Psoas muscle (tissue), 8 donors: ENCODE results near the gene SYK. TPM values are rescaled to one million over a fixed set of nuclear protein-coding genes. Genes with fewer than 3 reads are reported as not detected.
"Not testable (repeated sequence)": the region's sequence is repeated elsewhere in the genome, so short reads cannot be mapped to it uniquely, and the experiment has no call there.

Source experiments
- ATAC-seq, 4 donors: fragments of 200-7000 bp; cut with Tn5 transposase; one replicate each; pipeline ENCODE4 v1.9.1; 2020; ENCODE audit warnings: moderate library complexity in 3 of 4, mild to moderate bottlenecking in 2 of 4
- DNase-seq, 2 donors: peaks; one replicate each; pipeline ENCODE4 v3.0.0-alpha.2; 2020
- H3K27ac ChIP-seq: fragments of 200-600 bp; one replicate; pipeline ENCODE4 v1.8.0; 2022
- H3K27me3 ChIP-seq, 3 donors: fragments of 200-600 bp in 1 of 3; one replicate each; pipeline versions ENCODE4 v1.6.1 to v1.8.0; 2013 to 2022; ENCODE audit warnings: low read length in 2 of 3, mild to moderate bottlenecking in 2 of 3, moderate library complexity in 1 of 3; ENCODE audit not compliant: insufficient read depth in 3 of 3
- H3K36me3 ChIP-seq, 2 donors: fragments of 200-600 bp in 1 of 2; one replicate each; pipeline versions ENCODE4 v1.6.1 to v1.8.0; 2013 to 2022; ENCODE audit warnings: low read depth in 1 of 2, mild to moderate bottlenecking in 1 of 2, moderate library complexity in 1 of 2; ENCODE audit not compliant: insufficient read depth in 1 of 2
- H3K4me1 ChIP-seq: fragments of 200-600 bp; one replicate; pipeline ENCODE4 v1.8.0; 2022
- H3K4me3 ChIP-seq: fragments of 200-600 bp; one replicate; pipeline ENCODE4 v1.8.0; 2022; ENCODE audit warnings: mild to moderate bottlenecking
- H3K9me3 ChIP-seq: fragments of 200-600 bp; one replicate; pipeline ENCODE4 v1.8.0; 2022
- CTCF ChIP-seq: fragments of 200-600 bp; IDR thresholded peaks from one replicate; pipeline ENCODE4 v1.8.0; 2022; ENCODE audit warnings: antibody characterized with exemption
- WGBS, 3 donors: extraction: QIAGEN DNeasy Blood & Tissue Kit; methylation state at CpG; one replicate each; pipeline versions ENCODE4 v1.1.6 to v1.1.7; 2013; 5-methylcytosine and 5-hydroxymethylcytosine counted together
- intact Hi-C, 2 donors: fragments of 100-400 bp; cut with DNase I; formaldehyde crosslinking; loops; one replicate each; pipeline versions ENCODE4 v1.11.0 to v1.14.2; 2022
- long read RNA-seq, 2 donors: library from polyadenylated mRNA; unstranded; transcript quantifications; one replicate each; pipeline ENCODE4 v2.0.0, GENCODE V29; 2021
- polyA plus RNA-seq, 3 donors: library from polyadenylated mRNA; stranded (reverse); fragments of 200-250 nt; gene quantifications; one replicate each; pipeline ENCODE4 v1.2.3, GENCODE V29; 2013
- total RNA-seq, 4 donors: library from RNA; stranded (reverse); fragmentation: NEBNext Ultra II Directional in 2 of 4; extraction: Animal tissue kit (Norgen Biotek cat#: 25700) in 2 of 4; gene quantifications; one replicate each; pipeline versions ENCODE4 v1.2.1 to v1.2.4, GENCODE V29; 2021 to 2023
- donor health status: healthy with polysubstance abuse.
- donor health status: DM: no; HTN: no; CAD: no; lungs with moderate emphysema.
- donor health status: Bipolar disorder and iron deficiency.
- donor health status: healthy.
- donor health status: DM: yes; HTN: yes; CAD: no.
- donor health status: DM: no; HTN: no; CAD: no.
- donor health status: DM: no; HTN: no; CAD: no.
- donor health status: DM: yes; HTN: yes; CAD: no.

Gene SYK
- total RNA-seq = 1 to 10 TPM; 1.4 to 2.8 (median 2.1) TPM
- polyA plus RNA-seq = under 1 TPM; 0.40 to 0.52 (median 0.52) TPM
- long read RNA-seq, donor 1, full-length matches to known transcripts = 3 of 4 reads
- long read RNA-seq, donor 1, partial matches to known transcripts = 1 of 4 reads
- long read RNA-seq, donor 1, other reads (novel, unspliced or antisense) = 0 of 4 reads
- long read RNA-seq, donor 2, full-length matches to known transcripts = 1 of 4 reads
- long read RNA-seq, donor 2, partial matches to known transcripts = 1 of 4 reads
- long read RNA-seq, donor 2, other reads (novel, unspliced or antisense) = 2 of 4 reads

GRCh38 chr9:90801241-90801972 is at the start of gene SYK:
SYK (plus strand) TSS chr9:90801819; CDS start chr9:90843899, 42,080 bp downstream.
- WGBS, 3 donors = 3 to 4% (median 4%) methylated on average over 56 to 64 of the region's 64 CpGs
- no peak for TF ChIP-seq CTCF
- no peaks in the 10 kb centered on the region for H3K36me3 ChIP-seq
- DNase-seq (peak; percentile 63 to 77), ATAC-seq (peak in 3 of 4 donors; percentile 50 to 67 (median 51))
- H3K27ac ChIP-seq = no peak within 1 kb of the TSS
- H3K4me1 ChIP-seq = peaks cover 10% of the 10 kb centered on the region
- peak within 1 kb of the TSS; percentile 57 for H3K4me3 ChIP-seq
- intact Hi-C loops = no loop called here
- H3K9me3 ChIP-seq = no peaks in the 10 kb centered on the region
- peaks cover 0 to 50% (median 12%) of the 10 kb centered on the region in 3 donors for H3K27me3 ChIP-seq

GRCh38 chr9:90755514-90756371 is 45.9 kb upstream of the SYK start:
- not testable (repeated sequence) for H3K27ac ChIP-seq, H3K4me1 ChIP-seq, H3K27me3 ChIP-seq, H3K9me3 ChIP-seq, H3K4me3 ChIP-seq, H3K36me3 ChIP-seq, DNase-seq, ATAC-seq
- intact Hi-C loops = loop anchor here in 1 of 2 donors (10.0 kb wide), 1 partner anchor 1181 kb away; no protein-coding TSS in a partner anchor
- TF ChIP-seq CTCF = peak; percentile 27
- WGBS, 3 donors = 54 to 70% (median 67%) methylated on average over 10 to 13 of the region's 13 CpGs

- H3K4me3 ChIP-seq = not testable (repeated sequence)
- WGBS, 3 donors = 76 to 84% (median 79%) methylated on average over 14 of the region's 14 CpGs
- intact Hi-C loops = loop anchor here in 1 of 2 donors (10.0 kb wide), 1 partner anchor 1166 kb away; no protein-coding TSS in a partner anchor
Observed at GRCh38 chr9:90760577-90760976, 41.0 kb upstream of the SYK start.

GRCh38 chr9:90766731-90767130 is 34.9 kb upstream of the SYK start:
- no peak for ATAC-seq
- TF ChIP-seq CTCF = no peak

More at GRCh38 chr9:90760577-90760976, 41.0 kb upstream of the SYK start:
- not testable (repeated sequence) for DNase-seq, H3K36me3 ChIP-seq, ATAC-seq, H3K27ac ChIP-seq, H3K4me1 ChIP-seq, H3K9me3 ChIP-seq, H3K27me3 ChIP-seq

More at GRCh38 chr9:90766731-90767130, 34.9 kb upstream of the SYK start:
- H3K36me3 ChIP-seq = no peaks in the 10 kb centered on the region
- H3K27ac ChIP-seq = no peak overlapping the region
- H3K9me3 ChIP-seq = no peaks in the 10 kb centered on the region
- H3K27me3 ChIP-seq = peaks cover 0 to 3% (median 1%) of the 10 kb centered on the region in 3 donors
- no peak overlapping the region for H3K4me3 ChIP-seq
- DNase-seq = no peak
- no peaks in the 10 kb centered on the region for H3K4me1 ChIP-seq
- intact Hi-C loops = loop anchor here in 1 of 2 donors (10.0 kb wide), 1 partner anchor 1172 kb away; no protein-coding TSS in a partner anchor
